Inflammatory macrophage (primary cell): ENCODE results near the gene CDCA4.

Experiments
- DNase-seq, 2 donors: peaks; one replicate each; pipeline ENCODE4 v3.0.0-alpha.2; 2020 to 2022

The CDCA4 gene

GRCh38 chr14:104975481-104976197, 45.2 kb downstream of the CDCA4 start:
- DNase-seq, result peak in 1 of 2 donors; percentile 19

- DNase-seq, result no peak
These were observed 46.1 kb downstream of the CDCA4 start for GRCh38 chr14:104974665-104975390.

- no peak for DNase-seq
These were observed 46.7 kb downstream of the CDCA4 start for GRCh38 chr14:104974146-104974541.

- no peak for DNase-seq
These were observed 47.3 kb downstream of the CDCA4 start for GRCh38 chr14:104973385-104974145.

- DNase-seq, result no peak
These were observed 47.8 kb downstream of the CDCA4 start for GRCh38 chr14:104973135-104973384.

- DNase-seq, result no peak
These were observed 48.4 kb downstream of the CDCA4 start for GRCh38 chr14:104972301-104973134.

GRCh38 chr14:104971447-104972240, 49.2 kb downstream of the CDCA4 start:
- no peak for DNase-seq

- DNase-seq, result peak; percentile 30 to 59
These were observed 50.4 kb downstream of the CDCA4 start for GRCh38 chr14:104970231-104971068.

GRCh38 chr14:104969741-104970230, 51.1 kb downstream of the CDCA4 start:
- DNase-seq, result no peak

GRCh38 chr14:104968541-104969401, 52.1 kb downstream of the CDCA4 start:
- DNase-seq, result no peak

GRCh38 chr14:104968153-104968527, 52.7 kb downstream of the CDCA4 start:
- no peak for DNase-seq

- peak; percentile 3 to 7 for DNase-seq
These were observed 53.3 kb downstream of the CDCA4 start for GRCh38 chr14:104967386-104968152.

GRCh38 chr14:104966981-104967385, 53.9 kb downstream of the CDCA4 start:
- no peak for DNase-seq

- no peak for DNase-seq
These were observed 54.5 kb downstream of the CDCA4 start for GRCh38 chr14:104966261-104966865.

- no peak for DNase-seq
These were observed 55.2 kb downstream of the CDCA4 start for GRCh38 chr14:104965561-104966231.

GRCh38 chr14:104964546-104964945, 56.3 kb downstream of the CDCA4 start:
- no peak for DNase-seq
